Natural killer cell (primary cell): ENCODE data around the gene XAF1. TPM values are rescaled to one million over a fixed set of nuclear protein-coding genes. Genes with fewer than 3 reads are reported as not detected.
"Not testable (repeated sequence)": the region's sequence is repeated elsewhere in the genome, so short reads cannot be mapped to it uniquely, and the experiment has no call there.

Source experiments
- ATAC-seq, 3 donors: fragments of 150-1000 bp in 2 of 3; fragments of 200-7000 bp in 1 of 3; cut with Tn5 transposase; 1 replicate in 1 of 3; 2 replicates in 2 of 3; pipeline ENCODE4 v1.10.0; 2021; ENCODE audit warnings: mild to moderate bottlenecking in 2 of 3, moderate library complexity in 2 of 3
- DNase-seq, 2 donors: peaks; one replicate each; pipeline versions ENCODE4 v3.0.0 to v3.0.0-alpha.2; 2013 to 2021; ENCODE audit warnings: mixed read lengths in 1 of 2
- H3K27ac ChIP-seq: one replicate; pipeline ENCODE4 v1.5.1; 2013; ENCODE audit warnings: mild to moderate bottlenecking, low read length
- H3K27me3 ChIP-seq: one replicate; pipeline ENCODE4 v1.6.1; 2013; ENCODE audit warnings: low read length; ENCODE audit not compliant: control insufficient read depth, insufficient read depth
- H3K36me3 ChIP-seq: one replicate; pipeline ENCODE4 v1.6.1; 2013; ENCODE audit warnings: low read length; ENCODE audit not compliant: control insufficient read depth, insufficient read depth
- H3K4me1 ChIP-seq: one replicate; pipeline ENCODE4 v1.6.1; 2013; ENCODE audit warnings: low read length; ENCODE audit not compliant: control insufficient read depth, insufficient read depth
- H3K4me3 ChIP-seq: one replicate; pipeline ENCODE4 v1.5.1; 2013; ENCODE audit warnings: low read length
- H3K9me3 ChIP-seq: one replicate; pipeline ENCODE4 v1.6.1; 2013; ENCODE audit warnings: low read length; ENCODE audit not compliant: control insufficient read depth, insufficient read depth
- H3K27ac Mint-ChIP-seq, 2 donors: one replicate each; pipeline ENCODE4 v1.8.0; 2022; ENCODE audit warnings: mild to moderate bottlenecking in 2 of 2, mixed read lengths in 2 of 2, moderate library complexity in 1 of 2
- H3K27me3 Mint-ChIP-seq, 2 donors: one replicate each; pipeline ENCODE4 v1.8.0; 2022; ENCODE audit warnings: low read depth in 2 of 2, mixed read lengths in 2 of 2
- H3K36me3 Mint-ChIP-seq: one replicate; pipeline ENCODE4 v1.8.0; 2022; ENCODE audit warnings: mixed read lengths
- H3K4me1 Mint-ChIP-seq, 2 donors: one replicate each; pipeline ENCODE4 v1.8.0; 2022; ENCODE audit warnings: mixed read lengths in 2 of 2
- H3K4me3 Mint-ChIP-seq: one replicate; pipeline ENCODE4 v1.8.0; 2022; ENCODE audit warnings: mild to moderate bottlenecking, moderate library complexity, mixed read lengths
- H3K9me3 Mint-ChIP-seq, 2 donors: one replicate each; pipeline ENCODE4 v1.8.0; 2022; ENCODE audit warnings: mixed read lengths in 2 of 2
- CTCF ChIP-seq: fragments of 200-600 bp; IDR thresholded peaks from one replicate; pipeline ENCODE4 v1.8.0; 2022; ENCODE audit warnings: antibody characterized with exemption
- WGBS: methylation state at CpG from one replicate; pipeline ENCODE4 v1.1.7; 2013; ENCODE audit warnings: missing lambda C conversion rate; ENCODE audit not compliant: insufficient coverage; 5-methylcytosine and 5-hydroxymethylcytosine counted together
- intact Hi-C: fragments of 100-400 bp; cut with micrococcal nuclease; formaldehyde crosslinking; loops from one replicate; pipeline ENCODE4 v1.14.2; 2022
- total RNA-seq, 4 donors: library from RNA; stranded (reverse); fragments of 120-200 nt in 1 of 4; gene quantifications; one replicate each; pipeline versions ENCODE4 v1.2.3 to v1.2.4, GENCODE V29; 2013 to 2022

Gene XAF1
- total RNA-seq, 3 donors from 2014 or later (not counting 1 experiment from before 2014, with no cell fraction given), result 64.2 to 130 (median 97.4) TPM

- 94% methylated on average over 2 of the region's 2 CpGs for WGBS
- no peak for DNase-seq
- no peak for ATAC-seq
- no peak for TF ChIP-seq CTCF
- Histone ChIP-seq H3K36me3 (no peaks in the 10 kb centered on the region), H3K4me1 (peaks cover 21% of the 10 kb centered on the region), H3K27ac (no peak overlapping the region), H3K4me3 (no peak overlapping the region), H3K27me3 (peaks cover 17% of the 10 kb centered on the region), H3K9me3 (no peaks in the 10 kb centered on the region)
- intact Hi-C loops, result no loop called here
- peaks cover 51 to 71% of the 10 kb centered on the region in 2 donors for H3K27me3 Mint-ChIP-seq
- H3K4me1 Mint-ChIP-seq, result peaks cover 0 to 21% of the 10 kb centered on the region in 2 donors
- no peak overlapping the region for H3K4me3 Mint-ChIP-seq
- H3K9me3 Mint-ChIP-seq, result no peaks in the 10 kb centered on the region
- no peaks in the 10 kb centered on the region for H3K36me3 Mint-ChIP-seq
- no peak overlapping the region for H3K27ac Mint-ChIP-seq
These were observed 39.1 kb upstream of the XAF1 start for GRCh38 chr17:6716736-6717135.

GRCh38 chr17:6721744-6722143, 34.1 kb upstream of the XAF1 start:
- Histone ChIP-seq H3K4me1 (no peaks in the 10 kb centered on the region), H3K9me3 (no peaks in the 10 kb centered on the region), H3K36me3 (no peaks in the 10 kb centered on the region), H3K27ac (no peak overlapping the region), H3K27me3 (peaks cover 3% of the 10 kb centered on the region), H3K4me3 (no peak overlapping the region)
- no peak for TF ChIP-seq CTCF
- no peaks in the 10 kb centered on the region for H3K9me3 Mint-ChIP-seq
- WGBS, result 85% methylated on average over 5 of the region's 5 CpGs
- ATAC-seq, result no peak
- H3K4me3 Mint-ChIP-seq, result no peak overlapping the region
- no peak overlapping the region for H3K27ac Mint-ChIP-seq
- H3K36me3 Mint-ChIP-seq, result no peaks in the 10 kb centered on the region
- H3K27me3 Mint-ChIP-seq, result peaks cover 44 to 53% of the 10 kb centered on the region in 2 donors
- intact Hi-C loops, result no loop called here
- no peaks in the 10 kb centered on the region for H3K4me1 Mint-ChIP-seq
- DNase-seq, result no peak

GRCh38 chr17:6724009-6724408, 31.8 kb upstream of the XAF1 start:
- Mint-ChIP-seq H3K36me3 (no peaks in the 10 kb centered on the region), H3K4me1 (no peaks in the 10 kb centered on the region), H3K27ac (no peak overlapping the region), H3K4me3 (no peak overlapping the region), H3K27me3 (peaks cover 39 to 44% of the 10 kb centered on the region in 2 donors), H3K9me3 (no peaks in the 10 kb centered on the region)
- no peak overlapping the region for H3K27ac ChIP-seq
- H3K4me1 ChIP-seq, result no peaks in the 10 kb centered on the region
- intact Hi-C loops, result no loop called here
- no peaks in the 10 kb centered on the region for H3K9me3 ChIP-seq
- ATAC-seq (no peak), DNase-seq (no peak)
- peaks cover 3% of the 10 kb centered on the region for H3K27me3 ChIP-seq
- TF ChIP-seq CTCF, result no peak
- H3K36me3 ChIP-seq, result no peaks in the 10 kb centered on the region
- no peak overlapping the region for H3K4me3 ChIP-seq
- WGBS, result 88% methylated on average over 5 of the region's 5 CpGs

- Histone ChIP-seq H3K27me3 (no peaks in the 10 kb centered on the region), H3K4me1 (no peaks in the 10 kb centered on the region)
- 79% methylated on average over 4 of the region's 4 CpGs for WGBS
These were observed 26.3 kb upstream of the XAF1 start for GRCh38 chr17:6729531-6729930.

GRCh38 chr17:6746665-6747064, 9.2 kb upstream of the XAF1 start:
- H3K27ac Mint-ChIP-seq, H3K36me3 Mint-ChIP-seq, H3K27ac ChIP-seq, ATAC-seq, H3K4me3 ChIP-seq, H3K4me1 Mint-ChIP-seq, H3K4me1 ChIP-seq, DNase-seq, H3K9me3 ChIP-seq, intact Hi-C loops, H3K27me3 ChIP-seq, H3K36me3 ChIP-seq, H3K4me3 Mint-ChIP-seq, H3K9me3 Mint-ChIP-seq: not testable (repeated sequence)
- H3K27me3 Mint-ChIP-seq, result peaks cover 30 to 39% of the 10 kb centered on the region in 2 donors
- no CpG with 5 or more reads among the region's 6 CpGs for WGBS

More at GRCh38 chr17:6729531-6729930, 26.3 kb upstream of the XAF1 start:
- Histone ChIP-seq H3K4me3 (no peak overlapping the region), H3K27ac (no peak overlapping the region), H3K36me3 (no peaks in the 10 kb centered on the region), H3K9me3 (no peaks in the 10 kb centered on the region)
- TF ChIP-seq CTCF, result no peak
- DNase-seq (no peak), ATAC-seq (no peak)
- Mint-ChIP-seq H3K27me3 (peaks cover 21 to 24% of the 10 kb centered on the region in 2 donors), H3K4me3 (no peak overlapping the region), H3K36me3 (no peaks in the 10 kb centered on the region), H3K9me3 (no peaks in the 10 kb centered on the region), H3K4me1 (no peaks in the 10 kb centered on the region), H3K27ac (no peak overlapping the region)
- intact Hi-C loops, result no loop called here
